ENCODE measurements around the gene NFASC.
A peak's percentile ranks its signal among the peaks of the same experiment; 100 is the strongest.

NFASC gene

DNA sequence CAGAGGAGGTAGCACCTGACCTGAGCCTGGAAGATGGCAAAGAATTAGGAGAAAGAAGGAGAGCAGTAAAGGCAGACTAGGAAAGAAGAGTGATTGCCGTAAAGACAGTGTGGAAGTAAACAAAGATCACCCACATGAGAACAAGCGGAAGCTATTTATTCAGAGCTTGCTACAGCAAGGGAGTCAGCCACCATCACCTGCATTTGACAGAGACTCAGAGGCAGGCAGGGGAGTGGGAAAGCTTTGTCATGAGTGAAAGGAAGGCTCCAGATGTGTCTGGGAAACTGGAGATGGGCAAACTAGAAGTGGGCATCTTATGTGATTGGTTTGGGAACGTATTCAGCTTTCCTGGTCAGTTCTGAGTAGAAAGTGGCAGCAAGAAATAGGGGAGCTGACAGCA lies 64.5 kb downstream of the NFASC start:
- Histone ChIP-seq H3K14ac (ENCODE audit: low read length) (no peak overlapping the region), H3K4me2 (ENCODE audit: low read length) (no peak overlapping the region), H3K9me3 (ENCODE audit: insufficient read depth, low read depth, low read length) (peaks cover 2% of the 10 kb centered on the region), H2AFZ (ENCODE audit: insufficient read depth, low read length, poor library complexity) (no peak overlapping the region), H3K23ac (ENCODE audit: low read length) (no peak overlapping the region), H3K79me2 (ENCODE audit: control insufficient read depth, insufficient read depth, low read length, poor library complexity) (no peaks in the 10 kb centered on the region), H3K4me3 (ENCODE audit: low read depth, low read length) (no peak overlapping the region), H2BK12ac (ENCODE audit: low read length) (no peak overlapping the region), H3K27me3 (ENCODE audit: insufficient read depth, low read length) (no peaks in the 10 kb centered on the region), H2BK120ac (ENCODE audit: insufficient read depth, low read length, poor library complexity) (no peak overlapping the region), H3K4ac (ENCODE audit: low read depth, low read length) (no peak overlapping the region), H2AK5ac (ENCODE audit: low read length) (no peak overlapping the region), H3K27ac (ENCODE audit: low read depth, low read length) (no peak overlapping the region), H3K18ac (ENCODE audit: low read length) (no peak overlapping the region), H4K91ac (ENCODE audit: low read depth, low read length) (no peak overlapping the region), H2BK5ac (ENCODE audit: low read depth, low read length, poor library complexity) (no peak overlapping the region), H4K8ac (ENCODE audit: low read depth, low read length) (no peak overlapping the region), H3K4me1 (ENCODE audit: control insufficient read depth in 1 of 2, insufficient read depth in 2 of 2, low read length in 2 of 2) (no peaks in the 10 kb centered on the region), H4K12ac (ENCODE audit: low read depth, low read length) (no peak overlapping the region), H3K9ac (ENCODE audit: low read length) (no peak overlapping the region), H3K36me3 (ENCODE audit: control insufficient read depth in 1 of 2, insufficient read depth in 2 of 2, low read length in 2 of 2) (no peaks in the 10 kb centered on the region), H3K79me1 (ENCODE audit: low read length) (no peaks in the 10 kb centered on the region)
- no peak for DNase-seq
- WGBS (ENCODE audit: extremely low coverage, insufficient coverage, insufficient read length) = no CpG with 5 or more reads among the region's 3 CpGs

- Histone ChIP-seq H3K27ac (ENCODE audit: low read depth, low read length) (no peak overlapping the region), H2AFZ (ENCODE audit: insufficient read depth, low read length, poor library complexity) (no peak overlapping the region), H3K79me2 (ENCODE audit: control insufficient read depth, insufficient read depth, low read length, poor library complexity) (no peaks in the 10 kb centered on the region), H2BK5ac (ENCODE audit: low read depth, low read length, poor library complexity) (no peak overlapping the region), H3K4me3 (ENCODE audit: low read depth, low read length) (no peak overlapping the region), H3K14ac (ENCODE audit: low read length) (no peak overlapping the region), H4K91ac (ENCODE audit: low read depth, low read length) (no peak overlapping the region), H3K9me3 (ENCODE audit: insufficient read depth, low read depth, low read length) (no peaks in the 10 kb centered on the region), H4K12ac (ENCODE audit: low read depth, low read length) (no peak overlapping the region), H3K9ac (ENCODE audit: low read length) (no peak overlapping the region), H2BK120ac (ENCODE audit: insufficient read depth, low read length, poor library complexity) (no peak overlapping the region), H3K18ac (ENCODE audit: low read length) (no peak overlapping the region), H3K4me1 (ENCODE audit: control insufficient read depth in 1 of 2, insufficient read depth in 2 of 2, low read length in 2 of 2) (no peaks in the 10 kb centered on the region), H3K36me3 (ENCODE audit: control insufficient read depth in 1 of 2, insufficient read depth in 2 of 2, low read length in 2 of 2) (no peaks in the 10 kb centered on the region), H3K23ac (ENCODE audit: low read length) (no peak overlapping the region), H3K4ac (ENCODE audit: low read depth, low read length) (no peak overlapping the region), H2BK12ac (ENCODE audit: low read length) (no peak overlapping the region), H3K27me3 (ENCODE audit: insufficient read depth, low read length) (no peaks in the 10 kb centered on the region), H3K4me2 (ENCODE audit: low read length) (no peak overlapping the region), H3K79me1 (ENCODE audit: low read length) (no peaks in the 10 kb centered on the region), H4K8ac (ENCODE audit: low read depth, low read length) (no peak overlapping the region), H2AK5ac (ENCODE audit: low read length) (no peak overlapping the region)
- WGBS (ENCODE audit: extremely low coverage, insufficient coverage, insufficient read length) = no CpG with 5 or more reads among the region's 4 CpGs
- no peak for DNase-seq
Observed at GRCh38 chr1:204936765-204937164, 66.1 kb downstream of the NFASC start.

GRCh38 chr1:204937901-204938300 lies 67.2 kb downstream of the NFASC start:
- DNase-seq = no peak
- H4K8ac ChIP-seq (ENCODE audit: low read depth, low read length) = no peak overlapping the region
- no peak overlapping the region for H3K27ac ChIP-seq (ENCODE audit: low read depth, low read length)
- H4K91ac ChIP-seq (ENCODE audit: low read depth, low read length) = no peak overlapping the region
- no peaks in the 10 kb centered on the region for H3K27me3 ChIP-seq (ENCODE audit: insufficient read depth, low read length)
- no peaks in the 10 kb centered on the region for H3K79me1 ChIP-seq (ENCODE audit: low read length)
- H4K12ac ChIP-seq (ENCODE audit: low read depth, low read length) = no peak overlapping the region
- H3K9ac ChIP-seq (ENCODE audit: low read length) = no peak overlapping the region
- no peak overlapping the region for H2BK120ac ChIP-seq (ENCODE audit: insufficient read depth, low read length, poor library complexity)
- no peak overlapping the region for H2BK12ac ChIP-seq (ENCODE audit: low read length)
- H3K23ac ChIP-seq (ENCODE audit: low read length) = no peak overlapping the region
- no peaks in the 10 kb centered on the region for H3K36me3 ChIP-seq (ENCODE audit: control insufficient read depth in 1 of 2, insufficient read depth in 2 of 2, low read length in 2 of 2)
- no peaks in the 10 kb centered on the region for H3K9me3 ChIP-seq (ENCODE audit: insufficient read depth, low read depth, low read length)
- no peak overlapping the region for H2AFZ ChIP-seq (ENCODE audit: insufficient read depth, low read length, poor library complexity)
- no peak overlapping the region for H3K18ac ChIP-seq (ENCODE audit: low read length)
- H3K4me2 ChIP-seq (ENCODE audit: low read length) = no peak overlapping the region
- no peak overlapping the region for H3K14ac ChIP-seq (ENCODE audit: low read length)
- no peak overlapping the region for H2BK5ac ChIP-seq (ENCODE audit: low read depth, low read length, poor library complexity)
- no CpG with 5 or more reads among the region's 11 CpGs for WGBS (ENCODE audit: extremely low coverage, insufficient coverage, insufficient read length)
- H3K4ac ChIP-seq (ENCODE audit: low read depth, low read length) = no peak overlapping the region
- H3K4me1 ChIP-seq (ENCODE audit: control insufficient read depth in 1 of 2, insufficient read depth in 2 of 2, low read length in 2 of 2) = no peaks in the 10 kb centered on the region
- H2AK5ac ChIP-seq (ENCODE audit: low read length) = no peak overlapping the region
- peak overlapping the region; percentile 53 for H3K4me3 ChIP-seq (ENCODE audit: low read depth, low read length)
- no peaks in the 10 kb centered on the region for H3K79me2 ChIP-seq (ENCODE audit: control insufficient read depth, insufficient read depth, low read length, poor library complexity)

- Histone ChIP-seq H3K18ac (ENCODE audit: low read length) (no peak overlapping the region), H3K14ac (ENCODE audit: low read length) (no peak overlapping the region)
- no CpG with 5 or more reads among the region's 2 CpGs for WGBS (ENCODE audit: extremely low coverage, insufficient coverage, insufficient read length)
Observed at GRCh38 chr1:204940591-204940990, 69.9 kb downstream of the NFASC start.

More at GRCh38 chr1:204940591-204940990, 69.9 kb downstream of the NFASC start:
- Histone ChIP-seq H2AFZ (ENCODE audit: insufficient read depth, low read length, poor library complexity) (no peak overlapping the region), H2BK120ac (ENCODE audit: insufficient read depth, low read length, poor library complexity) (no peak overlapping the region), H4K12ac (ENCODE audit: low read depth, low read length) (no peak overlapping the region), H3K79me2 (ENCODE audit: control insufficient read depth, insufficient read depth, low read length, poor library complexity) (no peaks in the 10 kb centered on the region), H4K91ac (ENCODE audit: low read depth, low read length) (no peak overlapping the region), H3K27ac (ENCODE audit: low read depth, low read length) (no peak overlapping the region), H3K4me3 (ENCODE audit: low read depth, low read length) (no peak overlapping the region), H3K23ac (ENCODE audit: low read length) (no peak overlapping the region), H4K8ac (ENCODE audit: low read depth, low read length) (no peak overlapping the region), H3K9ac (ENCODE audit: low read length) (no peak overlapping the region), H3K4me1 (ENCODE audit: control insufficient read depth in 1 of 2, insufficient read depth in 2 of 2, low read length in 2 of 2) (no peaks in the 10 kb centered on the region), H2AK5ac (ENCODE audit: low read length) (no peak overlapping the region), H3K27me3 (ENCODE audit: insufficient read depth, low read length) (no peaks in the 10 kb centered on the region), H3K4ac (ENCODE audit: low read depth, low read length) (no peak overlapping the region), H3K36me3 (ENCODE audit: control insufficient read depth in 1 of 2, insufficient read depth in 2 of 2, low read length in 2 of 2) (no peaks in the 10 kb centered on the region), H3K79me1 (ENCODE audit: low read length) (no peaks in the 10 kb centered on the region), H2BK12ac (ENCODE audit: low read length) (no peak overlapping the region), H3K9me3 (ENCODE audit: insufficient read depth, low read depth, low read length) (no peaks in the 10 kb centered on the region), H2BK5ac (ENCODE audit: low read depth, low read length, poor library complexity) (no peak overlapping the region), H3K4me2 (ENCODE audit: low read length) (no peak overlapping the region)
- DNase-seq = peak in 1 of 2 donors; percentile 36

Measured in trophoblast cell (in vitro differentiated cells and primary cell).